Activated effector memory CD4-positive, alpha-beta T cell treated with Interleukin-2 at 50 U/mL for 16 hours (primary cell): Measurements from ENCODE around the gene SCGB1C2.
"Not testable (repeated sequence)": the region's sequence is repeated elsewhere in the genome, so short reads cannot be mapped to it uniquely, and the experiment has no call there.

Experiments used
- DNase-seq: peaks from one replicate; pipeline ENCODE4 v3.0.0-alpha.2; 2020

SCGB1C2 gene

GRCh38 chr17:137166-137807 is at the start of gene SCGB1C2:
Gene SCGB1C2 (plus strand): TSS chr17:137569. CDS start chr17:137591, 22 bp downstream.
- DNase-seq: not testable (repeated sequence)

GRCh38 chr17:113111-113510 is 24.3 kb upstream of the SCGB1C2 start:
- not testable (repeated sequence) for DNase-seq

GRCh38 chr17:118339-118917 is 18.9 kb upstream of the SCGB1C2 start:
- peak; percentile 54 for DNase-seq

GRCh38 chr17:133932-134331 is 3.4 kb upstream of the SCGB1C2 start:
- not testable (repeated sequence) for DNase-seq

GRCh38 chr17:134332-134785 is 3.0 kb upstream of the SCGB1C2 start:
- not testable (repeated sequence) for DNase-seq

- DNase-seq: not testable (repeated sequence)
These were observed 2.3 kb upstream of the SCGB1C2 start for GRCh38 chr17:135022-135421.

GRCh38 chr17:135895-136294 is 1.5 kb upstream of the SCGB1C2 start:
- DNase-seq: not testable (repeated sequence)

- peak; percentile 67 for DNase-seq
These were observed 838 bp upstream of the SCGB1C2 start for GRCh38 chr17:136531-136930.

GRCh38 chr17:139401-140205 is 2.2 kb downstream of the SCGB1C2 start:
- DNase-seq: not testable (repeated sequence)

- DNase-seq: no peak
These were observed 4.8 kb downstream of the SCGB1C2 start for GRCh38 chr17:142102-142661.

- DNase-seq: no peak
These were observed 5.8 kb downstream of the SCGB1C2 start for GRCh38 chr17:142876-143784.

- peak; percentile 80 for DNase-seq
These were observed 6.5 kb downstream of the SCGB1C2 start for GRCh38 chr17:143785-144281.

GRCh38 chr17:144936-145670 is 7.7 kb downstream of the SCGB1C2 start:
- no peak for DNase-seq

- DNase-seq: no peak
These were observed 8.5 kb downstream of the SCGB1C2 start for GRCh38 chr17:145671-146541.

GRCh38 chr17:146546-146945 is 9.2 kb downstream of the SCGB1C2 start:
- no peak for DNase-seq

- DNase-seq: no peak
These were observed 9.8 kb downstream of the SCGB1C2 start for GRCh38 chr17:146983-147761.

GRCh38 chr17:147796-148740 is 10.7 kb downstream of the SCGB1C2 start:
- DNase-seq: no peak

- DNase-seq: no peak
These were observed 11.4 kb downstream of the SCGB1C2 start for GRCh38 chr17:148757-149156.
